IMR-90 (cell line): ENCODE data around the gene NEDD4L. TPM values are rescaled to one million over a fixed set of nuclear protein-coding genes. Genes with fewer than 3 reads are reported as not detected.

ENCODE experiments used
- ATAC-seq: fragments of 200-7000 bp; cut with Tn5 transposase; 2 replicates; pipeline ENCODE4 v1.9.1; 2020; ENCODE audit warnings: low read depth, mild to moderate bottlenecking, moderate library complexity
- BruUV-seq: library from RNA; stranded (reverse); fragments of 400-500 nt; replicated peaks from 2 replicates; lab custom pipeline; 2021; lab: Mats Ljungman, UMichigan
- CTCF ChIA-PET: fragments of 300-600 bp; formaldehyde crosslinking; extraction: SDS; loops from one replicate; lab custom pipeline; 2021; ENCODE audit warnings: antibody characterized with exemption; lab: Yijun Ruan, JAX
- POLR2A ChIA-PET: fragments of 300-600 bp; sonication (Branson Sonifier 250); formaldehyde crosslinking; loops from one replicate; lab custom pipeline; 2022; ENCODE audit warnings: antibody characterized with exemption; ENCODE audit not compliant: unreplicated experiment; lab: Charles Lee
- DNase-seq: peaks from one replicate; pipeline ENCODE4 v3.0.0; 2013
- H2AFZ ChIP-seq: replicated peaks from 2 replicates; pipeline ENCODE3; 2013; ENCODE audit warnings: low read length, mild to moderate bottlenecking; ENCODE audit not compliant: poor library complexity
- H2AK5ac ChIP-seq: 2 replicates; pipeline ENCODE4 v1.6.1; 2013; ENCODE audit warnings: low read depth, low read length, inconsistent platforms
- H2AK9ac ChIP-seq: replicated peaks from 2 replicates; pipeline ENCODE3; 2013; ENCODE audit warnings: mild to moderate bottlenecking, low read depth, low read length, moderate library complexity; ENCODE audit not compliant: poor library complexity
- H2BK120ac ChIP-seq: 2 replicates; pipeline ENCODE4 v1.6.1; 2013; ENCODE audit warnings: low read depth, low read length, inconsistent platforms
- H2BK15ac ChIP-seq: 3 replicates; pipeline ENCODE4 v1.6.1; 2013; ENCODE audit warnings: low read depth, low read length, inconsistent platforms
- H2BK20ac ChIP-seq: 2 replicates; pipeline ENCODE4 v1.6.1; 2013; ENCODE audit warnings: low read depth, mild to moderate bottlenecking, inconsistent platforms, low read length, moderate library complexity
- H2BK5ac ChIP-seq: 2 replicates; pipeline ENCODE4 v1.6.1; 2013; ENCODE audit warnings: mild to moderate bottlenecking, low read depth, low read length, inconsistent platforms; ENCODE audit not compliant: poor library complexity, severe bottlenecking
- H3K14ac ChIP-seq: replicated peaks from 2 replicates; pipeline ENCODE4 v1.6.1; 2013; ENCODE audit warnings: low read depth, low read length, inconsistent platforms
- H3K18ac ChIP-seq: 2 replicates; pipeline ENCODE4 v1.6.1; 2013; ENCODE audit warnings: low read depth, low read length, control low read depth
- H3K23ac ChIP-seq: 2 replicates; pipeline ENCODE4 v1.6.1; 2013; ENCODE audit warnings: low read depth, low read length, inconsistent platforms
- H3K27ac ChIP-seq: 2 replicates; pipeline ENCODE4 v1.5.1; 2013; ENCODE audit warnings: mild to moderate bottlenecking, control low read depth, low read length; ENCODE audit not compliant: insufficient read depth
- H3K27me3 ChIP-seq: 2 replicates; pipeline ENCODE4 v1.6.1; 2013; ENCODE audit warnings: low read length; ENCODE audit not compliant: control insufficient read depth, insufficient read depth
- H3K36me3 ChIP-seq: 2 replicates; pipeline ENCODE4 v1.6.1; 2013; ENCODE audit warnings: low read length, mixed read lengths; ENCODE audit not compliant: control insufficient read depth, insufficient read depth
- H3K4ac ChIP-seq: 2 replicates; pipeline ENCODE4 v1.6.1; 2013; ENCODE audit warnings: low read depth, low read length, inconsistent platforms
- H3K4me1 ChIP-seq: 2 replicates; pipeline ENCODE4 v1.6.1; 2013; ENCODE audit warnings: low read length, mixed read lengths; ENCODE audit not compliant: control insufficient read depth, insufficient read depth
- H3K4me2 ChIP-seq: 2 replicates; pipeline ENCODE4 v1.6.1; 2013; ENCODE audit warnings: low read depth, mild to moderate bottlenecking, control low read depth, low read length, moderate library complexity
- H3K4me3 ChIP-seq: 2 replicates; pipeline ENCODE4 v1.5.1; 2013; ENCODE audit warnings: low read depth, mild to moderate bottlenecking, control low read depth, low read length, moderate library complexity; ENCODE audit not compliant: insufficient read depth
- H3K56ac ChIP-seq: 2 replicates; pipeline ENCODE4 v1.6.1; 2013; ENCODE audit warnings: low read length, inconsistent platforms; ENCODE audit not compliant: insufficient read depth; ENCODE audit errors: extremely low read depth
- H3K79me1 ChIP-seq, 2 experiments: 2 replicates each; pipeline ENCODE4 v1.6.1; 2013; ENCODE audit warnings: low read length in 2 of 2, inconsistent platforms in 1 of 2, low read depth in 1 of 2
- H3K9ac ChIP-seq: 2 replicates; pipeline ENCODE4 v1.6.1; 2013; ENCODE audit warnings: low read depth, low read length, control low read depth
- H3K9me1 ChIP-seq: 2 replicates; pipeline ENCODE4 v1.6.1; 2013; ENCODE audit warnings: low read length, inconsistent platforms; ENCODE audit not compliant: insufficient read depth
- H3K9me3 ChIP-seq: 2 replicates; pipeline ENCODE4 v1.6.1; 2013; ENCODE audit warnings: low read length; ENCODE audit not compliant: control insufficient read depth, insufficient read depth
- H4K20me1 ChIP-seq: 2 replicates; pipeline ENCODE4 v1.6.1; 2013; ENCODE audit warnings: low read length, inconsistent platforms; ENCODE audit not compliant: insufficient read depth
- H4K5ac ChIP-seq: 2 replicates; pipeline ENCODE4 v1.6.1; 2013; ENCODE audit warnings: mild to moderate bottlenecking, low read depth, low read length, control low read depth
- H4K8ac ChIP-seq, 2 experiments: 2 replicates each; pipeline ENCODE4 v1.6.1; 2013; ENCODE audit warnings: low read depth in 2 of 2, low read length in 2 of 2, control low read depth in 1 of 2, inconsistent platforms in 1 of 2
- H4K91ac ChIP-seq: 2 replicates; pipeline ENCODE4 v1.6.1; 2013; ENCODE audit warnings: low read depth, low read length, inconsistent platforms; ENCODE audit not compliant: insufficient read depth
- BHLHE40 ChIP-seq: fragments of 150-350 bp; IDR thresholded peaks from 2 replicates; pipeline ENCODE4 v1.6.1; 2016; ENCODE audit warnings: mild to moderate bottlenecking, low read depth, low read length
- CEBPB ChIP-seq: IDR thresholded peaks from 2 replicates; pipeline ENCODE4 v1.6.1; 2012; ENCODE audit warnings: low read depth, low read length, improper control_type of control experiment
- CHD1 ChIP-seq: IDR thresholded peaks from 2 replicates; pipeline ENCODE4 v1.6.1; 2012; ENCODE audit warnings: low read depth, low read length, improper control_type of control experiment
- FOS ChIP-seq: fragments of 150-350 bp; IDR thresholded peaks from 2 replicates; pipeline ENCODE4 v1.6.1; 2016; ENCODE audit warnings: low read depth, low read length
- MAFK ChIP-seq: IDR thresholded peaks from 2 replicates; pipeline ENCODE4 v1.6.1; 2012; ENCODE audit warnings: low read depth, low read length, improper control_type of control experiment
- MAZ ChIP-seq: IDR thresholded peaks from 2 replicates; pipeline ENCODE4 v1.6.1; 2012; ENCODE audit warnings: low read depth, mild to moderate bottlenecking, low read length, improper control_type of control experiment, moderate library complexity, borderline replicate concordance
- MXI1 ChIP-seq: IDR thresholded peaks from 2 replicates; pipeline ENCODE4 v1.6.1; 2012; ENCODE audit warnings: low read depth, mild to moderate bottlenecking, low read length, moderate library complexity, borderline replicate concordance
- NFE2L2 ChIP-seq: fragments of 150-350 bp; IDR thresholded peaks from 2 replicates; pipeline ENCODE4 v1.6.1; 2016; ENCODE audit warnings: low read depth, mild to moderate bottlenecking, low read length
- POLR2A ChIP-seq: IDR thresholded peaks from 2 replicates; pipeline ENCODE4 v1.6.1; 2012; ENCODE audit warnings: mild to moderate bottlenecking, low read depth, low read length
- RAD21 ChIP-seq: IDR thresholded peaks from 2 replicates; pipeline ENCODE4 v1.6.1; 2012; ENCODE audit warnings: low read length, improper control_type of control experiment
- RCOR1 ChIP-seq: IDR thresholded peaks from 2 replicates; pipeline ENCODE4 v1.6.1; 2012; ENCODE audit warnings: mild to moderate bottlenecking, low read length, improper control_type of control experiment; ENCODE audit not compliant: insufficient replicate concordance
- USF2 ChIP-seq: fragments of 150-350 bp; IDR thresholded peaks from 2 replicates; pipeline ENCODE4 v1.6.1; 2017; ENCODE audit warnings: mild to moderate bottlenecking, antibody characterized with exemption, low read length, low read depth
- WGBS, 2 experiments: methylation state at CpG; one replicate each; pipeline versions ENCODE4 v1.1.5 to v1.1.7; 2013; ENCODE audit warnings: missing lambda C conversion rate in 2 of 2; ENCODE audit not compliant: insufficient read length in 1 of 2; ENCODE audit errors: extremely low coverage in 2 of 2; 5-methylcytosine and 5-hydroxymethylcytosine counted together
- dilution Hi-C: fragments of 300-500 bp; cut with HindIII; formaldehyde crosslinking; loops from one replicate; pipeline ENCODE4 v1.14.3; 2018; ENCODE audit warnings: low sequenced_read_pairs; ENCODE audit not compliant: unreplicated experiment
- in situ Hi-C: fragments of 300-500 bp; cut with MboI; formaldehyde crosslinking; loops from 3 replicates; pipeline ENCODE4 v1.14.3; 2019; ENCODE audit warnings: low sequenced_read_pairs, inconsistent platforms, mixed read lengths
- intact Hi-C: fragments of 100-400 bp; cut with micrococcal nuclease; formaldehyde crosslinking; loops from 2 replicates; pipeline ENCODE4 v1.10.0; 2022
- polyA plus RNA-seq, 3 experiments: library from polyadenylated mRNA; depleted of rRNA; stranded (reverse); fragments of >200 nt; gene quantifications; 2 replicates each; pipeline ENCODE4 v1.2.3, GENCODE V29; 2012; ENCODE audit warnings: low replicate concordance in 1 of 3
- total RNA-seq: library from RNA; depleted of rRNA; stranded (reverse); fragments of >200 nt; gene quantifications from 2 replicates; pipeline ENCODE4 v1.2.3, GENCODE V29; 2012

Gene NEDD4L
- total and polyA plus RNA-seq, 2 of the 4 experiments (the other 2 are of a cell fraction): 10.0 to 10.9 TPM

DNA sequence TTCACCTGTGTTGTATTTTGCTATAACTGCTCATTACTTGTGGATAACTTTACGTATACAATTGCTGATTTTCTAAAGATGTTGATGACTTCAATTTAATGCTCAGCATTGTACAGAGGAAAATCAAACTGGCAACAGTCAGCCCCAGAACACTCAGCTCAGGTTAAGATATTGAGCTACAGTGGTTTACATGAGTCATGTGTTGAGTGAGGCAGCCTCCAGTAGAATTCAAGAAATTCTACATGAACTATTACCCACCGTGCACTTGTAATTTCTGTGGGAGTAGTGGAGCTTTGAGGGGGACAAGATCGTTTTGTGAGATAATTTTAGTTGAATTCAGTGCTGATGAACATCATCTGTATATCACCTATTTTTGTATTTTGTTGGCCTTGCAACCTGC is 292.6 kb downstream of the NEDD4L start:
- Histone ChIP-seq H2BK15ac (no peak overlapping the region), H3K27me3 (no peaks in the 10 kb centered on the region), H3K4me1 (peaks cover 12% of the 10 kb centered on the region), H3K27ac (no peak overlapping the region), H4K20me1 (no peaks in the 10 kb centered on the region), H2AK9ac (no peak overlapping the region), H2BK20ac (no peak overlapping the region), H3K18ac (no peak overlapping the region), H2AK5ac (0 out of 2 replicates have a peak overlapping the region, but pooled peaks have one; percentile 65), H3K36me3 (peaks cover under 1% of the 10 kb centered on the region; the same call in 1 of the 2 replicates), H3K4me2 (no peak overlapping the region), H2BK5ac (no peak overlapping the region), H3K79me1 (no peaks in the 10 kb centered on the region), H3K4me3 (no peak overlapping the region), H3K14ac (no peak overlapping the region), H3K9me1 (peaks cover 6% of the 10 kb centered on the region), H3K9ac (no peak overlapping the region), H3K23ac (no peak overlapping the region), H3K9me3 (no peaks in the 10 kb centered on the region), H2BK120ac (no peak overlapping the region), H4K8ac (no peak overlapping the region), H3K56ac (no peak overlapping the region), H4K5ac (no peak overlapping the region), H2AFZ (no peak overlapping the region), H4K91ac (no peak overlapping the region), H3K4ac (0 out of 2 replicates have a peak overlapping the region, but pooled peaks have one; percentile 8)
- intact Hi-C loops (loop anchor here (5.0 kb wide), 1 partner anchor 156 kb away; no protein-coding TSS in a partner anchor), in situ Hi-C loops (no loop called here), dilution Hi-C loops (no loop called here)
- ATAC-seq: peak; percentile 69
- no CpG with 5 or more reads among the region's 3 CpGs for WGBS, 2 experiments
- TF ChIP-seq POLR2A: no peak
- no peak for TF ChIP-seq CHD1
- TF ChIP-seq RAD21: no peak
- no peak for TF ChIP-seq CEBPB
- TF ChIP-seq NFE2L2: no peak
- no peak for TF ChIP-seq FOS
- TF ChIP-seq MXI1: no peak
- TF ChIP-seq BHLHE40: no peak
- TF ChIP-seq USF2: no peak
- no peak for TF ChIP-seq RCOR1
- no peak for TF ChIP-seq MAZ
- no peak for TF ChIP-seq MAFK
- BruUV-seq: no TSS peak
- peak; percentile 65 for DNase-seq
- POLR2A ChIA-PET: no interaction called here
- CTCF ChIA-PET: interaction anchor here (0.6 kb wide), 1 partner anchor 107 kb away, joined by 3 read pairs; no protein-coding TSS in a partner anchor
